ENCODE results near the gene IL4I1.
"Not testable (repeated sequence)": the region's sequence is repeated elsewhere in the genome, so short reads cannot be mapped to it uniquely, and the experiment has no call there.

Gene IL4I1, protein sequence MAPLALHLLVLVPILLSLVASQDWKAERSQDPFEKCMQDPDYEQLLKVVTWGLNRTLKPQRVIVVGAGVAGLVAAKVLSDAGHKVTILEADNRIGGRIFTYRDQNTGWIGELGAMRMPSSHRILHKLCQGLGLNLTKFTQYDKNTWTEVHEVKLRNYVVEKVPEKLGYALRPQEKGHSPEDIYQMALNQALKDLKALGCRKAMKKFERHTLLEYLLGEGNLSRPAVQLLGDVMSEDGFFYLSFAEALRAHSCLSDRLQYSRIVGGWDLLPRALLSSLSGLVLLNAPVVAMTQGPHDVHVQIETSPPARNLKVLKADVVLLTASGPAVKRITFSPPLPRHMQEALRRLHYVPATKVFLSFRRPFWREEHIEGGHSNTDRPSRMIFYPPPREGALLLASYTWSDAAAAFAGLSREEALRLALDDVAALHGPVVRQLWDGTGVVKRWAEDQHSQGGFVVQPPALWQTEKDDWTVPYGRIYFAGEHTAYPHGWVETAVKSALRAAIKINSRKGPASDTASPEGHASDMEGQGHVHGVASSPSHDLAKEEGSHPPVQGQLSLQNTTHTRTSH

GRCh38 chr19:49896863-49897621 lies at the start of gene IL4I1:
Gene IL4I1, minus strand, starts transcription at chr19:49896887. Its CDS starts 727 bp downstream, at chr19:49896160.
- DNase-seq = peak; percentile 90

- peak; percentile 25 for DNase-seq
Measured at GRCh38 chr19:49946415-49946814, 49.7 kb upstream of the IL4I1 start.

GRCh38 chr19:49944567-49944966 lies 47.9 kb upstream of the IL4I1 start:
- peak; percentile 3 for DNase-seq

DNA sequence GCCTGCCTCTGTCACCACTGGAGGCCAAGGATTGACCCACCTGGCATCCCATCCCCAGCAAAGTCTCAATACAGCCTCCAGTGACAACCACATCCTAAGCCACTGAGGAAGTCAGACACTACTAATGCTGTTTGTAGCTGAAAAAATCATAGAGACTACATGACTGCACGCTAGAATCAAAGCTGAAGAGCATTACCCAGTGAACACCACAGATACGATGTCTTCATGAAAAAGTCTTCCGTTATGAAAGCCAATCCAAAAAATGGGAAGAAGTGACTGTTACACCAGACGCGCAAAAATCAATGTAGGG lies 43.8 kb upstream of the IL4I1 start:
- no peak for DNase-seq

DNA sequence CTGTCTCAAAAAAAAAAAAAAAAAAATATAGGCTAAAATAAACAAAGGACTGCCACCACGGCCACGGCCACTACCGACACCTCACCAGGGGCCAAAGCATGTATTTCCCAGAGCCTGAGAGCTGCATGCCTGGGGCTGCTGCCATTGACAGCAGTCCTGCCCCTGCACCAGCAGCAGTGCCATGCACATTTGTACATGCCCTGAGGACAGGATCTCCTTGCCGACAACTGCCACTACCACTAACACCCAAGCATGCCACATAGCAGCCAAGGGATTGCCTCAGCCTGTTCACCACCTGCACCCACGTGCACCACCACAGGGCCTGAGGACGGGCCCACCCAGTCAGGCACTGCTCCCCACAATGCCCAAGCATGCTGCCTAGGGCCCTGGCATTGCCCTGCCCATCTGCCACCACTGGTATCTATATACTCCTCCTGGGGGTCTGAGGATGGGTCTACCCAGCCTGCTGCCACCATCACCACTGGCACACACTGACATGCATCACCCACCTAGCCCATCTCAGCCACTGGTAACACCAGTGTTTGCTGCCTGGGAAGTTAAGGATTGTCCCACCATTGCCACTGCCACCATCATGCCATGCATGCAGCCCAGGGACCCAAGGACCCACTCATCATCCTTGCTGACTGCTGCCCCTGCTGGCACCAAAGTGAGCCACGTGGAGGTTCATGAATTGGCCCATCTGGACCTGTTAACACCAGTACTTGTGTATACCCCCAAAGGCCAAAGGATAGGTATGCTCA lies 43.2 kb upstream of the IL4I1 start:
- no peak for DNase-seq

DNA sequence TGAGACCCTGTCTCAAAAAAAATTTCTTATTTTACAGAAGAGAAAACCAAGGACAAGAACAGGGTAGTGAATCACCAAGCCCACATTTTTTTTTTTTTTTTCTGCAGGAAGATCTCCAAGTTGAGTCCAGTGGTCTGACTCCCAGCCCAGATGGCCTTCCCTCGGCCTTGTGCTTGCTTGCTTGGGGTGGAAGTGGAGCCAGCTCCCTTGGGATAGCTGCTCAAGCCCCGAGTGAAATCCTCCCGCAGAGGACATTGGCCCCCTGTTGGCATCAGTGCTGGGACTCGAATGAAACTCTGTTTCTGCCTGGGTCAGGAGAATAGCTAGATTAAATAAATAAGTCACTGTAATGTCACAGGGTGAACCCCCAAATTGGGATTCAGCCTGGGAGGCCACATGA lies 42.0 kb upstream of the IL4I1 start:
- no peak for DNase-seq

DNA sequence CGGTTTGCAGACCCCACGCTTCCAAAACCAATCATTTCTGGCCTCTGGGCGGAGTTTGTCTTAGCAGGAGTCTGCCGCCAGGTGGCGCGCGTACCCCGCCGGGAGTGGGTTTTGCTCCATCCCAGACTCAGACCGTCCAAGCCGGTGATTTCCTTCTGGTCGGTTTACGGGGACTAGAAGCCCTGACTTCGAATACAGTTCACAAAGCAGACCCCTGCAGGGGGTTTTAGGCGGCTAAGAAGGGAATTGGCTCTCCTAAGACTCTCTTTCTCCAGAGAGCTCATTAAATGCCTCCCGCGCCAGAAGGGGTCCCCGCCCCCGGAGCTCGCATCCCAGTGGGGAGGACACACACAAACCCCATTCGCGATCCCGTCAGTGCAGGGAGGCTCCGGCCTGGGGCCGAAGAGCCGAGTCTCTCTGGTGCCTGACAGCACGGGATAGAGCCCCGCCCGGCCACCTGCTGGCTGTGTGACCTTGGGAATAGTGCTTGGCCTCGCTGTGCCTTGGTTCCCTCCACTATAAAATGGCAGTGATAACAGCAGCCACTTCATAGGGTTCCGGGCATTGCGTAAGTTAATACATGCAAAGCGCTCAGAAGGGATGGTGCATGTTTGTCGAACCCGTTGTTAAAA lies 41.2 kb upstream of the IL4I1 start:
- peak; percentile 93 for DNase-seq

GRCh38 chr19:49936549-49936948 lies 39.9 kb upstream of the IL4I1 start:
- no peak for DNase-seq

- no peak for DNase-seq
Measured at GRCh38 chr19:49933643-49934042, 37.0 kb upstream of the IL4I1 start.

DNA sequence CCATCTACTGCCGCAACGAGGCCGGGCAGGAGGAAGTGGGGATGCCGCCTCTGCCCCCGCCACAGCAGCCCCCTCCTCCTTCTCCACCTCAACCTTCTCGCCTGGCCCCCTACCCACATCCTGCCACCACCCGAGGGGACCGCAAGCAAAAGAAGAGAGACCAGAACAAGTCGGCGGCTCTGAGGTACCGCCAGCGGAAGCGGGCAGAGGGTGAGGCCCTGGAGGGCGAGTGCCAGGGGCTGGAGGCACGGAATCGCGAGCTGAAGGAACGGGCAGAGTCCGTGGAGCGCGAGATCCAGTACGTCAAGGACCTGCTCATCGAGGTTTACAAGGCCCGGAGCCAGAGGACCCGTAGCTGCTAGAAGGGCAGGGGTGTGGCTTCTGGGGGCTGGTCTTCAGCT lies 36.0 kb upstream of the IL4I1 start:
- DNase-seq = peak; percentile 69

DNA sequence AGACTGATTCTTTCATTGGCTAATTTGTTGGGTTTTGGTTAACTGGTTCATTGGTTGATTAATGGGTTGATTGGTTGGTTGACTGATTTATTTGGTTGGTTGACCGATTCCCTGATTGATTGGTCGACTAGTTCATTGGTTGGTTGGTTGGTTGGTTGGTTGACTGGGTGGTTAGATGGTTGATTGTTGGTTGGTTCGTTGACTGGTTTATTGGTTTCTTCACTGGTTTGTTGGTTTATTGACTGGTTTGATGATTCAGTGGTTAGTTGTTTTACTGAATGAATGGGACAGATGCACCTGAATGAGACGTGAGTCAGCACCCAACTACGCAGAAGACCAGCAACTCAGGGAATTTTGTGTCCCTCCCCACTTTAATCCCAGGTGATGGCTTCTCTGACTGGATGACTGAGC lies 35.4 kb upstream of the IL4I1 start:
- no peak for DNase-seq

DNA sequence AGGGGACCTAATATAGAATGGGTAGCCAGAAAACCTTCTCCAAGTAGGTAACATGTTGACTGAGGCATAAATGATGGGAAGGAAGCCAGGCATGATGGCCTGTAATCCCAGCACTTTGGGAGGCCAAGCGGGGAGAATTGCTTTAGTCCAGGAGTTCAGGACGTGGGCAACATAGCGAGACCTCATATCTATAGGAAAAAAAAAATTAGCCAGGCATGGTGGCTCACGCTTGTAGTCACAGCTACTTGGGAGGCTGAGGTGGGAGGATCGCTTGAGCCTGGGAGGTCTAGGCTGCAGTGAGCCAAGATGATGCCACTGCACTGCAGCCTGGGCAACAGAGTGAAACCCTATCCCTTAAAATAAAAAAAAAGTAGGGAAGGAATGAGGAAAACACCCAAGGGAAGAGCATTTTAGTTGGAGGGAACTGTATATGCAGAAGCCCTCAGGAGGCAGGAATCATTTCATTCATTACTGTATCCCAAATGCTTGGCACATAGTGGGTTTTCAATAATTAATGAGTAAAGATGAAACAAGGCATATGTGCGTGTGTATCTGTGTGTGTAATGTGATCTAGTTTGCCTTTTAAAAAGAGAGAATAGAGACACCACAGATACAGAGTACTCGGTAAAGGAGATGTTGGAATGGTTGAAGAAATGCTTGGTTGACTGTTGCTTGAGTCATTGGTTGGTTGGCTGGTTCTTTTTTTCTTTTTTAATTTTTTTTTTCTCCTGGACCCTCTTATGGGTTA lies 34.8 kb upstream of the IL4I1 start:
- no peak for DNase-seq

GRCh38 chr19:49930483-49931011 lies 33.9 kb upstream of the IL4I1 start:
- no peak for DNase-seq

GRCh38 chr19:49929611-49930482 lies 33.2 kb upstream of the IL4I1 start:
- DNase-seq = peak; percentile 95

DNA sequence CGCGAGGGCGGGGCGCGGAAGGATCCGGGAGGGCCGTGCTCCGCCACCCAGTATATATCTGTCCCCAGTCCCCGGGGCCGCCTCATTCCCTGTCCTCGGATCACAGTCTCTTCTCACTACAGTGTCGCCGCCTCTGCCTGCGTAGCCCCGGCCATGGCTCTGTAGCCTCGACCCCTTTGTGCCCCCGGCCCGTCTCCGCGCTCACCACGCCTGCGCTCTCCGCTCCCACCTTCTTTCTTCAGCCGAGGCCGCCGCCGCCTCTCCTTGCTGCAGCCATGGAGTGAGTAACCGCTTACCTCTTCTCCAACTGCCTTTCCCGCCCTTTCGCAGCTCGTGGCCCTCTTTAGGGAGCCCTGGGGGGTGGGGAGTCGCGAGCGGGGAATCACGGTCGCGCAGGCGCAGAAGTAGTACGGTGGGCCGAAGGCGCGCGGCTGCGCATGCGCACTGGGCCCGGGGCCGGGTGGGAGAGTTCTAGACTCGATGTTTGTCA lies 32.5 kb upstream of the IL4I1 start, which contains the start of the genes ATF5 and NUP62:
TSS of gene ATF5 (plus strand) at position 85 of the 490 bp plus-strand sequence. CDS start 1,646 bp downstream, outside the sequence.
TSS of gene NUP62 (minus strand) at position 384 of the 490 bp plus-strand sequence. CDS start 19,697 bp downstream, outside the sequence.
- peak; percentile 97 for DNase-seq

DNA sequence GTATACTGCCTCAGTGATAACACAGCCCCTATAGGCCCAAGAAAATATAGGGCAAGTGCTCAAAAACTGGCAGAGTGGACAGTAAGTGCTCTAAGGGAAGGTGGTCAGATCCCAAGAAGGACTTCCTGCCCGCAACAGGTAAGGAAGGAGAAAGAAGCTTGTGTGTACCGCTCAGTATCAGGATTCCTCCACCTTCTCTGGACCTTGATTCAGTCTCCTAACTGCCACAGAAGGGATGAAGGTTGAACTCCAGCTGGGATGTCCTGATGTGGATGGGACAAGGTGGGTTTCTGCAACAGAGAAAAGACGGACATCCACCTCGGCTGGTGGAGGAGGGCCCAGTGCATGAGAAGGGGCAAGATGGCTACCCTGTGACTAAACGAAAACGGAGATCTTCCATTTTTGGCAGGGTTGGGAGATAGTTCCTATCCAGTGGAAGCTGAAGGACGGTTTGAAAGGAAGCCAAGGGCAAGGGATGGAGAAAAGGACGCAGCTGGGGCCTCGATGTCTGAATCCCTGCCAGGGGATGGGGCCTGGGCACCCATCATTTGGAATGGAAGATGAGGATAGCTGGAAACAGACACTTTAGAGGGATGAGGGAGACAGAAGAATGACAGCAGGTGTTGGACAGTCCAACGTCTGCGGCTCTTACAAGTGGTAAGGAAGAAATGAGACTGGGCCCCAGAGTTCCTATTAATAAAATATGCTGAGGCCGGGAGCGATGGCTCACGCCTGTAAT lies 31.0 kb upstream of the IL4I1 start:
- DNase-seq = no peak

DNA sequence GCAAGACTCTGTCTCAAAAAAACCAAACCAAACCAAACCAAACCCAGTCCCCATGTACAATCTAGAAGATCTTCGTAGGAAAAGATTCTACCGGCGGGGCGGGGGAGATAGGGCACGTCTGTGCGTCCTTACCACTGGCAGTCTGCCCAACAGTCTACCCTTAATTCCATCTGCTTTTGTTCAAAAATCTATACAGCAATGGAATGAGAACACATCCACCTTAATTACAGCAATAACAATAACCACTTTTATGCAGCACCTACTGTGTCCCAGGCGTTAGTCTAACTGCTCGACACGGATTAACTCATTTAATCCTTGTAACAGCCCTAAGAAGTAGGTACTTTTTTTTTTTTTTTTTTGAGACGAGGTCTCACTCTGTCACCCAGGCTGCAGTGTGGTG lies 29.8 kb upstream of the IL4I1 start:
- no peak for DNase-seq

DNA sequence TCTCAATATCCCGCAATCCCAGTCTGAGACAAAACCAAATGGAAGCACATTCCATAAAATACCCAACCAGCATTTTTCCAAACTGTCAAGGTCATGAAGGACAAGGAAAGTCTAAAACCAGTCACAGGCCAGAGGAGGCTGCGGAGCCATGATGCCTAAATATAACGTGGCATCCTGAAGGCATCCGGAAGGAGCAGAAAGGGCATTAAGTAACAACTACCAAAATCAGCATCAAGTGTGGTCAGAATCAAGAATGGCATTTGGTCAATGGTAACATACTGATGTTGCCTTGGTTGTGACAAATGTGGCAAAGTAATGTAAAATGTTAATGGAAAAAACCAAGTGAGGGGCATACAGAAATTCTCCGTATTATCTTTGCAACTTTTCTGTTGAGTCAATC lies 28.8 kb upstream of the IL4I1 start:
- no peak for DNase-seq

DNA sequence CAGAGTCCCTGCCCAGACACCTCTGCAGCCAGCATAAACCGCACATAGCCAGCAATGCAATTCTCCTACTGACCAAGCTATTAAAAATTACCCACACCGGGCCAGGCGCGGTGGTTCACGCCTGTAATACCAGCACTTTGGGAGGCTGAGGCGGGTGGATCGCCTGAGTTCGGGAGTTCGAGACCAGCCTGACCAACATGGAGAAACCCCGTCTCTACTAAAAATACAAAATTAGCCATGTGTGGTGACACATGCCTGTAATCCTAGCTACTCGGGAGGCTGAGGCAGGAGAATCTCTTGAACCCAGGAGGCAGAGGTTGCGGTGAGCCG lies 28.2 kb upstream of the IL4I1 start:
- not testable (repeated sequence) for DNase-seq

All from activated effector memory CD4-positive, alpha-beta T cell treated with anti-CD3 and anti-CD28 coated beads, Interleukin-2, amount 50 U/mL, for 16 hours (primary cell).